ENCODE results near the gene PTP4A1. TPM values are rescaled to one million over a fixed set of nuclear protein-coding genes. Genes with fewer than 3 reads are reported as not detected.

Gene PTP4A1
- total and polyA plus RNA-seq, 7 donors = 21.4 to 173 (median 44.5) TPM

DNA sequence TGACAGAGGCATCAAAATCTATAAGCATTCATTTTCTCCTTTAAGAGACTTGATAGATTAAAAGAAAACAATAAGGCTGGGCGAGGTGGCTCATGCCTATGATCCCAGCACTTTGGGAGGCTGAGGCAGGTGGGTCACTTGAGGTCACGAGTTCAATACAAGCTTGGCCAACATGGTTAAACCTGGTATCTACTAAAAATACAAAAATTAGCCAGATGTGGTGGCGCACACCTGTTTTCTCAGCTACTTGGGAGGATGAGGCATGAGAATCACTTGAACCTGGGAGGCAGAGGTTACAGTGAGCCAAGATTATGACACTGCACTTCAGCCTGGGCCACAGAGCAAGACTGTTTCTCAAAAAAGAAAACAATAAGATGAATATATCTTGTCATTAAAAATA lies 39.3 kb upstream of the PTP4A1 start:
- H3K4me1 ChIP-seq = peaks cover 1 to 4% (median 3%) of the 10 kb centered on the region in 4 donors
- H3K9me3 ChIP-seq = no peaks in the 10 kb centered on the region
- intact Hi-C loops (cut with DNase I) = no loop called here
- WGBS, 2 donors = 89 to 90% methylated on average over 3 of the region's 3 CpGs
- DNase-seq = no peak
- no peaks in the 10 kb centered on the region for H3K27me3 ChIP-seq
- no peaks in the 10 kb centered on the region for H3K36me3 ChIP-seq
- H3K4me3 ChIP-seq = no peak overlapping the region
- no peak for TF ChIP-seq POLR2A (IDR thresholded peaks at IDR 0.05)
- TF ChIP-seq, protein P1, sequence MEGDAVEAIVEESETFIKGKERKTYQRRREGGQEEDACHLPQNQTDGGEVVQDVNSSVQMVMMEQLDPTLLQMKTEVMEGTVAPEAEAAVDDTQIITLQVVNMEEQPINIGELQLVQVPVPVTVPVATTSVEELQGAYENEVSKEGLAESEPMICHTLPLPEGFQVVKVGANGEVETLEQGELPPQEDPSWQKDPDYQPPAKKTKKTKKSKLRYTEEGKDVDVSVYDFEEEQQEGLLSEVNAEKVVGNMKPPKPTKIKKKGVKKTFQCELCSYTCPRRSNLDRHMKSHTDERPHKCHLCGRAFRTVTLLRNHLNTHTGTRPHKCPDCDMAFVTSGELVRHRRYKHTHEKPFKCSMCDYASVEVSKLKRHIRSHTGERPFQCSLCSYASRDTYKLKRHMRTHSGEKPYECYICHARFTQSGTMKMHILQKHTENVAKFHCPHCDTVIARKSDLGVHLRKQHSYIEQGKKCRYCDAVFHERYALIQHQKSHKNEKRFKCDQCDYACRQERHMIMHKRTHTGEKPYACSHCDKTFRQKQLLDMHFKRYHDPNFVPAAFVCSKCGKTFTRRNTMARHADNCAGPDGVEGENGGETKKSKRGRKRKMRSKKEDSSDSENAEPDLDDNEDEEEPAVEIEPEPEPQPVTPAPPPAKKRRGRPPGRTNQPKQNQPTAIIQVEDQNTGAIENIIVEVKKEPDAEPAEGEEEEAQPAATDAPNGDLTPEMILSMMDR (IDR thresholded peaks at IDR 0.05) = no peak
- no peak for TF ChIP-seq POLR2AphosphoS5 (IDR thresholded peaks at IDR 0.05)
- no peak for TF ChIP-seq EP300 (IDR thresholded peaks at IDR 0.05)
- no peak overlapping the region for H3K27ac ChIP-seq

DNA sequence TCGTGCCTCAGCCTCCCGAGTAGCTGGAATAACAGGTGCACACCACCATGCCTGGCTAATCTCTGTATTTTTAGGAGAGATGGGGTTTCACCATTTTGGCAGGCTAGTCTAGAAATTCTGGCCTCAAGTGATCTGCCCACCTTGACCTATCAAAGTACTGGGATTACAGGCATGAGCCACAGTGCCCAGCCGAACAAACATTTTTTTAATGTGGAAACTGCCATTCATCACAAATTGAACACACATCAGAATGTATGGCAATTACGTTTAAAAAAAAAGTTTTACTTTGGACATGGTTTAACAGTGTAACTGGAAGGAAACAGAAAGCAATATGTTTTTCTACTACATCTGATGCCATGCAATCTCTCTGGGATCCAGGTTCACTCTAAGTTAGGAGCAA lies 38.3 kb upstream of the PTP4A1 start:
- TF ChIP-seq, protein P1 (IDR thresholded peaks at IDR 0.05) = no peak
- TF ChIP-seq EP300 (IDR thresholded peaks at IDR 0.05) = no peak
- no peak for TF ChIP-seq POLR2AphosphoS5 (IDR thresholded peaks at IDR 0.05)
- no peak for TF ChIP-seq POLR2A (IDR thresholded peaks at IDR 0.05)
- H3K4me1 ChIP-seq = peaks cover 0 to 2% (median 0%) of the 10 kb centered on the region in 4 donors
- no peak for DNase-seq
- H3K27me3 ChIP-seq = no peaks in the 10 kb centered on the region
- no peak overlapping the region for H3K27ac ChIP-seq
- H3K9me3 ChIP-seq = no peaks in the 10 kb centered on the region
- intact Hi-C loops (cut with DNase I) = no loop called here
- no peaks in the 10 kb centered on the region for H3K36me3 ChIP-seq
- WGBS, 2 donors = 90 to 94% methylated on average over 4 of the region's 4 CpGs
- H3K4me3 ChIP-seq = no peak overlapping the region

DNA sequence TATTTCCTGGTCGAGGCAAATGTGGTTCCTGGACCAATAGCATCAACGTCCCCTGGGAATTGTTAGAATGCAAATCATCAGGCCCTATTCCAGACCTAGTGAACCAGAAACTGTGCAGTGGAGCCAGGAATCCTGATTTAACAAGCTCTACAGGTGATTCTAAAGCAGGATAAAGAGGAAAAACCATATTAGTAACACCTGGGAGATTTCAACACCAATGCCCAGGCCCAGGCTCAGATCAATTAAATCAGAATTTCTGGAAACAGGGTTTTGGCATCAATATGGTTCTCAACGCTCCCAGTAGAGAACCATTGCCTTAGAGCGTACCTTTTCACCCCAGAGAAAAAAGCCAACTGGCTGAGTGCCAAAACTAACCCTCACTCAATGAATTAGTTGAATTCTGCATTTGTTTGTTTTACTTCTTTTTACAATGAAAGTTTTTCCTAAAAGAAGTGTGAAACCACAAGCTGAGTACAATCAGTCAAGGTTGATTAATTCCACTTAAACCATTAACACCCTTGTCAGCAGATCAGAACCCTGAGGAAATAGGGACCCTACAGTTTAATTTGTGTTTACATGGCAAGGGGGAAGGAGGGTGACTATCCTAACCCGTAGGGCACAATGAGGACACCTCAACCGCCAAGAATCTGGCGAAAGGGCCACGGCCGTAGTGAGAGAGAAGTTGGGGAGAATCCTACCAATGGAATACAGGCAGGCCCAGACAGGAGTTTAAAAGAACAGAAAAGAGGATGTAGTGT lies 34.9 kb upstream of the PTP4A1 start:
- Histone ChIP-seq H3K9me3 (no peaks in the 10 kb centered on the region), H3K27ac (no peak overlapping the region), H3K4me1 (peaks cover 0 to 2% (median 0%) of the 10 kb centered on the region in 4 donors), H3K4me3 (no peak overlapping the region), H3K27me3 (no peaks in the 10 kb centered on the region), H3K36me3 (no peaks in the 10 kb centered on the region)
- intact Hi-C loops (cut with DNase I) = no loop called here
- WGBS, 2 donors = 78 to 82% methylated on average over 9 of the region's 9 CpGs
- DNase-seq = no peak
- TF ChIP-seq, protein P1 (IDR thresholded peaks at IDR 0.05) = no peak
- TF ChIP-seq POLR2AphosphoS5 (IDR thresholded peaks at IDR 0.05) = no peak
- no peak for TF ChIP-seq EP300 (IDR thresholded peaks at IDR 0.05)
- TF ChIP-seq POLR2A (IDR thresholded peaks at IDR 0.05) = no peak

DNA sequence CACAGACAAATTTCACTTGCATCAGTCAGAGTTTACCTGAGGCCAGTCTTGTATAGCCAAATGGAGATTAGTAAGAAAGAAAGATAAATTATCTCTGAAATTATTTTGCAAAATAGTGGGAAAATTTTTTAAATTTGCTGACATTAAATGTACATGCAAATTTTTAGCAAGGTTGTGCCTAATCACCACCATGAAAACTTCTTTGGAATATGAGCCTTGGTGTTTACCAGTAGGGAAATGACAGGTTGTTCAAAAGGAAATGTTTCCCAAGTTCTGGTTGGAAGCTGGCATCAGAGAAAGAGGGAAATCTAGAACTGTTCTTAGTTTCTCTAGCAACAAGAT lies 34.4 kb upstream of the PTP4A1 start:
- intact Hi-C loops (cut with DNase I) = no loop called here
- H3K36me3 ChIP-seq = no peaks in the 10 kb centered on the region
- no peak for TF ChIP-seq EP300 (IDR thresholded peaks at IDR 0.05)
- H3K4me1 ChIP-seq = peaks cover 0 to 2% (median 0%) of the 10 kb centered on the region in 4 donors
- no peak for DNase-seq
- H3K9me3 ChIP-seq = no peaks in the 10 kb centered on the region
- no peak overlapping the region for H3K27ac ChIP-seq
- no peak overlapping the region for H3K4me3 ChIP-seq
- no peaks in the 10 kb centered on the region for H3K27me3 ChIP-seq

DNA sequence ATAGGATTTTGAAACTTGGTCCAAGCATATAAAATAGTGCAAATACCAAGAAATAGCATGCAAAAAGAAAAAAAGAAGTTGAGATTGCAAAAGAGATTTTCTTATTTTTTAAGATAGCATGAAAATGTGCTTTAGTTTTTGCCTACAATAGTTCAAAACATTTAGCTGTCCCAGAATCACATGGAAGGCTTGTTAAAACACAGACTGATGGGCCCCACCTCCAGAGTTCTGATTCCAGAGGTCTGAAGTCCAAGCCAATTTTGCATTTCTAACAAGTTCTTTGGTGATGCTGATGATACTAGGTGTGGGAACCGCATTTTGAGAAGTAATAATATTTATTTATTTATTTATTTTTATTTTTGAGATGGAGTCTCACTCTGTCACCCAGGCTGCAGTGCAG lies 33.7 kb upstream of the PTP4A1 start:
- intact Hi-C loops (cut with DNase I) = no loop called here
- no peak for DNase-seq
- H3K4me3 ChIP-seq = no peak overlapping the region
- WGBS, 2 donors = 68 to 92% methylated on average over 1 of the region's 1 CpG
- peaks cover 0 to 2% (median 0%) of the 10 kb centered on the region in 4 donors for H3K4me1 ChIP-seq
- no peaks in the 10 kb centered on the region for H3K27me3 ChIP-seq
- no peak overlapping the region for H3K27ac ChIP-seq
- no peak for TF ChIP-seq EP300 (IDR thresholded peaks at IDR 0.05)
- TF ChIP-seq POLR2AphosphoS5 (IDR thresholded peaks at IDR 0.05) = no peak
- TF ChIP-seq, protein P1 (IDR thresholded peaks at IDR 0.05) = no peak
- no peak for TF ChIP-seq POLR2A (IDR thresholded peaks at IDR 0.05)
- H3K9me3 ChIP-seq = no peaks in the 10 kb centered on the region
- H3K36me3 ChIP-seq = no peaks in the 10 kb centered on the region
